Measurements from ENCODE around the gene IGF2.
A peak's percentile ranks its signal among the peaks of the same experiment; 100 is the strongest.
"Not testable (repeated sequence)": the region's sequence is repeated elsewhere in the genome, so short reads cannot be mapped to it uniquely, and the experiment has no call there.

The IGF2 gene, protein sequence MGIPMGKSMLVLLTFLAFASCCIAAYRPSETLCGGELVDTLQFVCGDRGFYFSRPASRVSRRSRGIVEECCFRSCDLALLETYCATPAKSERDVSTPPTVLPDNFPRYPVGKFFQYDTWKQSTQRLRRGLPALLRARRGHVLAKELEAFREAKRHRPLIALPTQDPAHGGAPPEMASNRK

GRCh38 chr11:2139123-2139521 lies at the start of gene IGF2:
IGF2 (minus strand) TSS chr11:2139389; CDS start chr11:2135523, 3,866 bp downstream.
- peak in 1 of 2 donors; percentile 17 for DNase-seq (ENCODE audit: low read depth in 2 of 2)

GRCh38 chr11:2188745-2189144 lies 49.6 kb upstream of the IGF2 start:
- no peak for DNase-seq (ENCODE audit: low read depth in 2 of 2)

GRCh38 chr11:2187280-2187707 lies 48.1 kb upstream of the IGF2 start:
- DNase-seq (ENCODE audit: low read depth in 2 of 2) = no peak

- DNase-seq (ENCODE audit: low read depth in 2 of 2) = peak in 1 of 2 donors; percentile 21
Observed at GRCh38 chr11:2186669-2187279, 47.6 kb upstream of the IGF2 start.

- DNase-seq (ENCODE audit: low read depth in 2 of 2) = no peak
Observed at GRCh38 chr11:2185324-2186085, 46.3 kb upstream of the IGF2 start.

DNA sequence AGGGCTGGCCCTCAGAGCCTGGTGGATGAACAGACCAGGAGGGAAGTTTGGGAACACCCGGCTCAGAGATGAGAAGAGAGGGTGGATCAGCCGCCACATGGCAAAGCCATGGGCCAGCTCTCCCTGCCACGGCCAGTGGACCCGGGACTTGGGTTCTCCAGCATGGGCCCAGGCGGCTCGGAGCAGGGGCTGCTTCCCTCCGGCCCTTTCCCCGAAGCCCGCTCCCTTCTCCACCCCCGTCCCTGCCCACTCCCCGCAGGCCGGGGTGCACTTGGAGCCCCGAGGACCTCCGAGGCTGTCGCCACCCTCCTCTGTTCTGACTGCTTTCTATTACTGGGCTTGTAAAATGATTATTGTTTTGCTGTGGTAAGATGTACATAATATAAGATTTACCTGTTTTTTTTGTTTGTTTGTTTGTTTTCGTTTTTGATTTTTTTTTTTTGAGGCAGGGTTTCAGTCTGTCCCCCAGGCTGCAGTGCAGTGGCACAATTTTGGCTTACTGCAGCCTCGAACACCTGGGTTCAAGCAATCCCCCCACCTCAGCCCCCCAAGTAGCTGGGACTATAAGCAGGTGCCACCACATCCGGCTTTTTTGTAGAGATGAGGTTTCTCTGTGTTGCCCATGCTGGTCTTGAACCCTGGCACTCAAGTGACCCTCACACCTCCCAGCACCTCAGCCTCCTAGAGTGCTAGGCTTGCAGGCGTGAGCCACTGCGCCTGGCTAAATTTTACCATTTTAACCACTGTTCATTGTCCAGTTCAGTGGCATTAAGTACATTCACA lies 43.7 kb upstream of the IGF2 start:
- DNase-seq (ENCODE audit: low read depth in 2 of 2) = no peak

GRCh38 chr11:2182075-2182474 lies 42.9 kb upstream of the IGF2 start:
- DNase-seq (ENCODE audit: low read depth in 2 of 2) = no peak

- DNase-seq (ENCODE audit: low read depth in 2 of 2) = no peak
Observed at GRCh38 chr11:2180789-2181370, 41.7 kb upstream of the IGF2 start.

DNA sequence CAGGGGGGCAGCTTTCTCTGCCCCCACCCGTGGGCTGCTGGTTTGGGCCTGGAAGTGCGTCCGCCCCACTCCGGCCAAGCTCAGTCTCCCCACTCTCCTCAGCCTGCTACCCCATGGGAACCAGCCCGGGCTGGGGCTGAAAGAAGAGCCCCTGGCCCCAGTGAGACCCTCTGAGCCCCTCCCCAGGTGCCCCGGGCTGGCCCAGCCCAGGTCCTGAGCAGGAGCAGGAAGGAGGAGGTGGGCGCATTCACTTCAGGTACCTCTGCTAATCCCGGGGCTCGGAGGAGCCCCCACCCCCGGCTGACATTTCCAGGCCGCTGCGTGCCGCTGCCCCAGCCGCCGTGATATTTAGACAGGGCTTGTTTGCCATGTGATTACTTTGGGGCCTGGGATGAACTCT lies 41.2 kb upstream of the IGF2 start:
- DNase-seq (ENCODE audit: low read depth in 2 of 2) = no peak

DNA sequence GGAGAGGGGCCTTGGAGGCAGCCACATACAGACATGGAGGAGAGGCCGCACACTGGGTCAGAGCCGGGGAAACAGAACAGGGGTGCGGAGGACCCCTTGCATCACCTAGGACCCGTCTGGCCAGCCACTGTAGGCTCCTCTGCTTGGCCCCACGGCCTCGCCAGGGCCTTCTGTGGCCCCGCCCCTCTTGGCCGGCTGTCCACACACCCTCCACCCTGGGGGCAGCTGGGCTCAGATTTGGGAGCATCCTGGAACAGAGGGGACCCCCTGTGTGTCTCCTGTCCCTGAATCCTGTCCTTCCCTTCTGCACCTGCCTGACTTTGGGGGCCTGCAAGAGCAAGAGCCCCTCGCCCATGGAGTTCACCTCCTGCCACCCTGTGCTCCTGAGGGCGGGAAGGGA lies 40.3 kb upstream of the IGF2 start:
- no peak for DNase-seq (ENCODE audit: low read depth in 2 of 2)

DNA sequence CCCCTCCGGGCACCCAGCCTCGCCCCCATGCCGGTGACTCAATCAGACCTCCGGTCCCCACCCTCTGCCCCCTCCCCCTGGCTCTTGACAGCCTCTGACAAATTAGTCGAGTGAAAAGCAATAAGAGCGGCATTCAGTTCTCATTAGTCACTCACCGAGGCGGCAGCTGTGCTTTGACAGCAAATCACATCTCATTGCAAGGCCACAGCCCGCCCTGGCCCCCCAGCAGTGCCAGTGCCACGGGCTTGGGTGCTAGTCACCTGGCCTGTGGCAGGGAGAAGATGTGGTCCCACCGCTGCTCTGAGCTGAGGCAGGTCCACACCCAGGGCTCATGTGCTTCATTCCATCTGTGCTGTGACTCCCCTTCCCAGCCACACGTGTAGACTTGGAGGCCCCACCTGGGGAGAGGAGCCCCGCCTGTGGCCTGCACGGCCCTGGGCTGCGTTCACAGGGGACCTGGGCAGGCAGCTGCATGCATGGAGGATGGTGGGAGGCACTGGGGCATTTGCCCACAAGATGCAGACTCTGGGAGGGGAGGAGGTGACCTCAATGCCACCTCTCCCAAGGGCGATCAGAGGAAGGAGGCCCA lies 39.8 kb upstream of the IGF2 start:
- DNase-seq (ENCODE audit: low read depth in 2 of 2) = no peak

DNA sequence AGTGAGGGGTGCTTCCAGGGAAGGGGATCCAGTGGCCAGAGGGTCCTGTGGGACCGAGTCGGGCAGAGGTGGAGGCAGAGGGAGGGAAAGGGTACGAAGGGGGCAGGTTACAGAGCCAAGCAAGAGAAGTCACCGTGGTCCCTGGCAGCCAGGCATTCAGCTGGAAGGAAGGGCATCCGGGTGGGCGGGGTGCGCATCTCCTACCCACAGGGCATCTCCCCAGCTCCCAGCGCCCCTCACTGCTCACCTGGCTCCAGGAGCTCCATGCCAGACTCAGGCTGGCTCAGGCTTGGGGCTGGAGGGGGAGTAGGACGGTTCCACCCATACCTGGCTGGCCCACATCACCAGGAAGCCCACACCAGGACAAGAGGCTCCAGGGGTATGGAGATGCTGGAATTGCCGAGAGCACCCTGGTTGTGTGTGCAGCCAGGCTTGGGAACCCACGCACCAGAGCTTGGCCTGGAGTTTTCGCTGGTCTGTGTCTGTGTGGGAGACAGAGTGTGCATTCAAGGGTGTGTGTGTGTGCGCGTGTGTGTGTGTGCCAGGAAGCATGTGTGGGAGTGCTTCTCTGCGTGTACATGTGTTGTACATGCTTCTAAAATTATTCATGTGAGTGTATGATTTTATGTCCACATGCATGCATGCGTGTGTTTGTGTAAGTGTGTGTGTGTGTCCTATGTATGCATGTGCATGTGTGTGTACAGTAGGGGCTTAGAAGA lies 39.0 kb upstream of the IGF2 start:
- not testable (repeated sequence) for DNase-seq (ENCODE audit: low read depth in 2 of 2)

DNA sequence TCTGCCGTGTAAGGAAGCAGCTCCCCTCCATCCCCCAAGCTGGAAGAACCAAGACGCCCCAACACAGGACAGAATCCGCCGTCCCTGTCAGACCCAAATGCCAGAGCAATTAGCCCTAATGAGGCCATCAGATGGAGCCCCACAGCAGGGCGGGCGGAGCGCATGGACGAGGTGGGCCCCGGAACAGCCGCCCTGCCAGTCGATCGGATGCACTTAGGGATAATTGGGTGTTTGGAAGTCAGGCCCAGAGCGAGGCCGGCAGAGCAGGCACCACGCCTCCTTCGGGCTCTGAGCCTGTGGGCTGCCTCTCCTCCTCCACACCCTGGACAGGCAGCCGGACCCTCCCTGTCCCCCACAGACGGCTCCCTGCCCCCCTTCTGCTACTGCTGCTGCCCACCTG lies 37.9 kb upstream of the IGF2 start:
- DNase-seq (ENCODE audit: low read depth in 2 of 2) = no peak

GRCh38 chr11:2176389-2176900 lies 37.3 kb upstream of the IGF2 start:
- no peak for DNase-seq (ENCODE audit: low read depth in 2 of 2)

DNA sequence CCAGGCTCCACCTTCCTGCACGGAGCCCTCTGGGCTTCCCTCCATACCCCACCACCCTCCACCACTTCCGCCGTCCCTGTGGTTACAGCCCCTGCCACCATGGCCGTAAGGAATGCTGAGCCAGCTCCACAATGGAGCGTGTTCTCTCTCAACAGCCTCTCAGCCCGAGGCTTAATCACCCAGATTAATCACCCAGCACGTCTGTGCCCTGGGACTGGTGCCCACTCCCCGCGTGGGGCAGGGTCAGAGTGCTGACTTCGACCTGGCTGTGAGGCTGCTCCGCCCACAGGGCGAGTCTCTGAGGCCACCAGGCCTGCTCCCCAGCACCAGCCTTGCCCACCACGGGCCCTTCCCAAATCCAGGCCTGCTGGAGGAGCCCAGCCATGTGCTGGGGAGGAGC lies 36.5 kb upstream of the IGF2 start:
- DNase-seq (ENCODE audit: low read depth in 2 of 2) = no peak

- no peak for DNase-seq (ENCODE audit: low read depth in 2 of 2)
Observed at GRCh38 chr11:2174361-2174760, 35.2 kb upstream of the IGF2 start.

DNA sequence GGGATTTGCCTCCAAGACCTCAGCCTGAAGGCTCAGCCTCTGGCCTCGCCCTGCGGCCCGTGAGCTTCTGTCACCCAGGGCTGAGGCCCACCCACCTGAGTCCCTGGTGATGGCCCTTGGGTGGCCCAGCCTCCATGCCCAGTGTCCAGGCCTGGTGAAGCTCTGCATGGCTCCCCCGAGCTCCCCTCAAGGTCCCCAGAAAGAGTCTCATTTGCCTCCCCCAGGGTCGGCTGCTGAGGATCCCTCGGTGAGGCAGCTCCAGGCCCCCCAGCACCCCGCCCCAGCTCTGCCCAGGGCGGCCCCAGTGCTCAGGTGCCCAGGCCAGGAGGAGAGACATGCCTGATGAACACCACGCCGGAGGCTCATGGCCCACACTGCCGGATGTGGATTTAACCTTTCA lies 34.6 kb upstream of the IGF2 start:
- DNase-seq (ENCODE audit: low read depth in 2 of 2) = no peak

- no peak for DNase-seq (ENCODE audit: low read depth in 2 of 2)
Observed at GRCh38 chr11:2173150-2173693, 34.0 kb upstream of the IGF2 start.

GRCh38 chr11:2172676-2173075 lies 33.5 kb upstream of the IGF2 start:
- no peak for DNase-seq (ENCODE audit: low read depth in 2 of 2)

GRCh38 chr11:2171591-2172003 lies 32.4 kb upstream of the IGF2 start, which contains the start of gene TH:
TH (minus strand) TSS chr11:2171815; CDS start chr11:2171786, 29 bp downstream.
- DNase-seq (ENCODE audit: low read depth in 2 of 2) = no peak

Measured in stimulated activated CD8-positive, alpha-beta memory T cell treated with anti-CD3 and anti-CD28 coated beads, Interleukin-15, amount 100 ng/mL, for 4 hours (primary cell).